Fibroblast of lung (primary cell): ENCODE measurements around the gene IGF2R.
"Not testable (repeated sequence)": the region's sequence is repeated elsewhere in the genome, so short reads cannot be mapped to it uniquely, and the experiment has no call there.

Source experiments
- EZH2 ChIP-seq: IDR thresholded peaks from 2 replicates; pipeline ENCODE4 v1.5.1; 2012; ENCODE audit warnings: low read length, control low read depth, mild to moderate bottlenecking; ENCODE audit errors: missing control alignments
- TF ChIP-seq, protein P1 (sequence below), 2 donors: IDR thresholded peaks in 1 of 2; conservative IDR thresholded peaks in 1 of 2; 1 replicate in 1 of 2; 2 replicates in 1 of 2; pipeline ENCODE4 v1.5.1; 2011 to 2012; ENCODE audit warnings: low read length in 2 of 2, control low read depth in 1 of 2, inconsistent platforms in 1 of 2, low read depth in 1 of 2, mild to moderate bottlenecking in 1 of 2

DNA sequence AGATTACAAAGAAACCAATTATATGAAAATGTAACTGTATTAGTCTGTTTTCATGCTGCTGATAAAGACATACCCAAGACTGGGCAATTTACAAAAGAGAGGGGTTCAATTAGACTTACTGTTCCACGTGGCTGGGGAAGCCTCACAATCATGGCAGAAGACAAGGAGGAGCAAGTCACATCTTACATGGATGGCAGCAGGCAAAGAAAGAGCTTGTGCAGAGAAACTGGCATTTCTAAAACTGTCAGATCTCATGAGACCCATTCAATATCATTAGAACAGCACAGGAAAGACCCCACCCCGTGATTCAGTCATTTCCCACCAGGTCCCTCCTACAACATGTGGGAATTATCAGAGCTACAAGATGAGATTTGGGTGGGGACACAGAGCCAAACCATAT lies 44.7 kb upstream of the IGF2R start:
- TF ChIP-seq, protein P1, sequence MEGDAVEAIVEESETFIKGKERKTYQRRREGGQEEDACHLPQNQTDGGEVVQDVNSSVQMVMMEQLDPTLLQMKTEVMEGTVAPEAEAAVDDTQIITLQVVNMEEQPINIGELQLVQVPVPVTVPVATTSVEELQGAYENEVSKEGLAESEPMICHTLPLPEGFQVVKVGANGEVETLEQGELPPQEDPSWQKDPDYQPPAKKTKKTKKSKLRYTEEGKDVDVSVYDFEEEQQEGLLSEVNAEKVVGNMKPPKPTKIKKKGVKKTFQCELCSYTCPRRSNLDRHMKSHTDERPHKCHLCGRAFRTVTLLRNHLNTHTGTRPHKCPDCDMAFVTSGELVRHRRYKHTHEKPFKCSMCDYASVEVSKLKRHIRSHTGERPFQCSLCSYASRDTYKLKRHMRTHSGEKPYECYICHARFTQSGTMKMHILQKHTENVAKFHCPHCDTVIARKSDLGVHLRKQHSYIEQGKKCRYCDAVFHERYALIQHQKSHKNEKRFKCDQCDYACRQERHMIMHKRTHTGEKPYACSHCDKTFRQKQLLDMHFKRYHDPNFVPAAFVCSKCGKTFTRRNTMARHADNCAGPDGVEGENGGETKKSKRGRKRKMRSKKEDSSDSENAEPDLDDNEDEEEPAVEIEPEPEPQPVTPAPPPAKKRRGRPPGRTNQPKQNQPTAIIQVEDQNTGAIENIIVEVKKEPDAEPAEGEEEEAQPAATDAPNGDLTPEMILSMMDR (conservative IDR thresholded peaks at IDR 0.05 in 1 of 2, IDR thresholded peaks at IDR 0.05 in 1 of 2; ENCODE audit: low read depth in 1 of 2, low read length in 2 of 2) = not testable (repeated sequence)
- TF ChIP-seq EZH2 = not testable (repeated sequence)
